ENCODE data around the gene RELL2. TPM values are rescaled to one million over a fixed set of nuclear protein-coding genes. Genes with fewer than 3 reads are reported as not detected.

The RELL2 gene
- total and polyA plus RNA-seq, 7 donors: 0.11 to 1.5 (median 0.62) TPM; not detected in 1

GRCh38 chr5:141651728-141652105, 14.9 kb downstream of the RELL2 start:
- 48 to 56% (median 50%) methylated on average over 9 of the region's 9 CpGs for whole genome bisulfite sequencing, 3 donors
- intact Hi-C loops (cut with DNase I): no loop called here
- Histone ChIP-seq H3K4me1 (no peaks in the 10 kb centered on the region), H3K9me3 (no peaks in the 10 kb centered on the region), H3K27ac (no peak overlapping the region), H3K27me3 (ENCODE audit: insufficient read depth in 3 of 3, low read length in 2 of 3) (no peaks in the 10 kb centered on the region), H3K4me3 (peak overlapping the region; percentile 70), H3K36me3 (ENCODE audit: insufficient read depth in 1 of 2, low read depth in 1 of 2) (peaks cover 0 to 3% of the 10 kb centered on the region in 2 donors)
- TF ChIP-seq, protein P1, sequence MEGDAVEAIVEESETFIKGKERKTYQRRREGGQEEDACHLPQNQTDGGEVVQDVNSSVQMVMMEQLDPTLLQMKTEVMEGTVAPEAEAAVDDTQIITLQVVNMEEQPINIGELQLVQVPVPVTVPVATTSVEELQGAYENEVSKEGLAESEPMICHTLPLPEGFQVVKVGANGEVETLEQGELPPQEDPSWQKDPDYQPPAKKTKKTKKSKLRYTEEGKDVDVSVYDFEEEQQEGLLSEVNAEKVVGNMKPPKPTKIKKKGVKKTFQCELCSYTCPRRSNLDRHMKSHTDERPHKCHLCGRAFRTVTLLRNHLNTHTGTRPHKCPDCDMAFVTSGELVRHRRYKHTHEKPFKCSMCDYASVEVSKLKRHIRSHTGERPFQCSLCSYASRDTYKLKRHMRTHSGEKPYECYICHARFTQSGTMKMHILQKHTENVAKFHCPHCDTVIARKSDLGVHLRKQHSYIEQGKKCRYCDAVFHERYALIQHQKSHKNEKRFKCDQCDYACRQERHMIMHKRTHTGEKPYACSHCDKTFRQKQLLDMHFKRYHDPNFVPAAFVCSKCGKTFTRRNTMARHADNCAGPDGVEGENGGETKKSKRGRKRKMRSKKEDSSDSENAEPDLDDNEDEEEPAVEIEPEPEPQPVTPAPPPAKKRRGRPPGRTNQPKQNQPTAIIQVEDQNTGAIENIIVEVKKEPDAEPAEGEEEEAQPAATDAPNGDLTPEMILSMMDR (IDR thresholded peaks at IDR 0.05): no peak
- DNase-seq: no peak
- ATAC-seq: peak in 1 of 4 donors; percentile 17

GRCh38 chr5:141654298-141654697, 17.5 kb downstream of the RELL2 start:
- WGBS, 3 donors: 67 to 85% (median 73%) methylated on average over 2 of the region's 2 CpGs
- Histone ChIP-seq H3K4me1 (no peaks in the 10 kb centered on the region), H3K27me3 (ENCODE audit: insufficient read depth in 3 of 3, low read length in 2 of 3) (no peaks in the 10 kb centered on the region), H3K4me3 (no peak overlapping the region), H3K27ac (no peak overlapping the region), H3K9me3 (no peaks in the 10 kb centered on the region), H3K36me3 (ENCODE audit: insufficient read depth in 1 of 2, low read depth in 1 of 2) (peaks cover 0 to 5% of the 10 kb centered on the region in 2 donors)
- ATAC-seq: no peak
- TF ChIP-seq, protein P1 (IDR thresholded peaks at IDR 0.05): no peak
- intact Hi-C loops (cut with DNase I): no loop called here
- DNase-seq: no peak

DNA sequence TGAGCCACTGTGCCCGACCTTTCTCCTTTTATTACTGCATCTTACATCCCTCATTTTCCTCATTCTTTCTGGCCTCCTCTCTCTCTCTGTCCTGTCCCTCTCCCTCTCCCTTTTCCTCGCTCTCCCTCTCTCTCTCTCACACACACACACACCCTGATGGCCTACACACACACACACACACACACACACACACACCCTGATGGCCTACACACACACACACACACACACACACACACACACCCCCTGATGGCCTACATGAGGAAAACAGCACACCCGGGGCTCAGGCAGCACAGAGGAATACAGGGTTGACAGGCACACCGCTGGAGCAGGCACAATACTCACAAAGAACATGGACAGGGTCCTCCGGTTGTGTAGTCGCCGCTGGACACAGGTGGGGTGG, 18.2 kb downstream of the RELL2 start:
- ATAC-seq (no peak), DNase-seq (no peak)
- H3K4me3 ChIP-seq: no peak overlapping the region
- H3K4me1 ChIP-seq: no peaks in the 10 kb centered on the region
- TF ChIP-seq, protein P1 (IDR thresholded peaks at IDR 0.05): no peak
- H3K36me3 ChIP-seq (ENCODE audit: insufficient read depth in 1 of 2, low read depth in 1 of 2): peaks cover 0 to 8% of the 10 kb centered on the region in 2 donors
- intact Hi-C loops (cut with DNase I): no loop called here
- H3K27ac ChIP-seq: no peak overlapping the region
- WGBS, 3 donors: 78 to 81% (median 79%) methylated on average over 7 of the region's 7 CpGs
- H3K9me3 ChIP-seq: no peaks in the 10 kb centered on the region
- H3K27me3 ChIP-seq (ENCODE audit: insufficient read depth in 3 of 3, low read length in 2 of 3): no peaks in the 10 kb centered on the region

GRCh38 chr5:141656396-141656795, 19.6 kb downstream of the RELL2 start:
- intact Hi-C loops (cut with DNase I): no loop called here
- no peaks in the 10 kb centered on the region for H3K4me1 ChIP-seq
- no peak for DNase-seq
- H3K9me3 ChIP-seq: no peaks in the 10 kb centered on the region
- TF ChIP-seq, protein P1 (IDR thresholded peaks at IDR 0.05): no peak
- no peak overlapping the region for H3K4me3 ChIP-seq
- 91 to 92% (median 92%) methylated on average over 9 of the region's 9 CpGs for WGBS, 3 donors
- H3K36me3 ChIP-seq (ENCODE audit: insufficient read depth in 1 of 2, low read depth in 1 of 2): peaks cover 0 to 11% of the 10 kb centered on the region in 2 donors
- H3K27ac ChIP-seq: no peak overlapping the region
- no peaks in the 10 kb centered on the region for H3K27me3 ChIP-seq (ENCODE audit: insufficient read depth in 3 of 3, low read length in 2 of 3)
- no peak for ATAC-seq

GRCh38 chr5:141657404-141657803, 20.6 kb downstream of the RELL2 start:
- H3K27me3 ChIP-seq (ENCODE audit: insufficient read depth in 3 of 3, low read length in 2 of 3): no peaks in the 10 kb centered on the region
- WGBS, 3 donors: 90 to 97% (median 91%) methylated on average over 1 of the region's 1 CpG
- TF ChIP-seq, protein P1 (IDR thresholded peaks at IDR 0.05): no peak
- no peaks in the 10 kb centered on the region for H3K9me3 ChIP-seq
- no peaks in the 10 kb centered on the region for H3K4me1 ChIP-seq
- H3K36me3 ChIP-seq (ENCODE audit: insufficient read depth in 1 of 2, low read depth in 1 of 2): peaks cover 0 to 14% of the 10 kb centered on the region in 2 donors
- DNase-seq: no peak
- H3K27ac ChIP-seq: no peak overlapping the region
- H3K4me3 ChIP-seq: no peak overlapping the region
- ATAC-seq: no peak
- intact Hi-C loops (cut with DNase I): no loop called here

All from psoas muscle (tissue), 8 donors.